Coronary artery (tissue), 2 donors: ENCODE results near the gene VPS16.

Source experiments
- DNase-seq: peaks from one replicate; pipeline ENCODE4 v3.0.0-alpha.2; 2017; ENCODE audit warnings: low spot score
- H3K27ac ChIP-seq, 2 donors: fragments of 200-600 bp; sonication (generic); one replicate each; pipeline ENCODE4 v1.5.1; 2016 to 2019
- H3K4me3 ChIP-seq: fragments of 200-600 bp; sonication (generic); 2 replicates; pipeline ENCODE4 v1.5.1; 2016; ENCODE audit warnings: mild to moderate bottlenecking, moderate library complexity
- CTCF ChIP-seq: fragments of 200-600 bp; sonication (generic); IDR thresholded peaks from one replicate; pipeline ENCODE4 v1.5.1; 2019; ENCODE audit warnings: antibody characterized with exemption

Gene VPS16

GRCh38 chr20:2816583-2817340, 23.8 kb upstream of the VPS16 start:
- H3K27ac ChIP-seq = no peak overlapping the region
- DNase-seq = peak; percentile 54
- no peak for TF ChIP-seq CTCF
- H3K4me3 ChIP-seq = no peak overlapping the region

- DNase-seq = peak; percentile 38
- H3K27ac ChIP-seq = no peak overlapping the region
- no peak overlapping the region for H3K4me3 ChIP-seq
- no peak for TF ChIP-seq CTCF
These were observed 23.2 kb upstream of the VPS16 start for GRCh38 chr20:2817341-2817726.

GRCh38 chr20:2817891-2818595, 22.5 kb upstream of the VPS16 start:
- no peak for TF ChIP-seq CTCF
- peak; percentile 57 for DNase-seq
- H3K27ac ChIP-seq = no peak overlapping the region
- H3K4me3 ChIP-seq = no peak overlapping the region

GRCh38 chr20:2820084-2820895, 20.3 kb upstream of the VPS16 start:
- no peak for TF ChIP-seq CTCF
- H3K4me3 ChIP-seq = peak overlapping the region; percentile 36
- no peak overlapping the region for H3K27ac ChIP-seq
- peak; percentile 64 for DNase-seq

GRCh38 chr20:2820896-2821869, 19.4 kb upstream of the VPS16 start:
- DNase-seq = peak; percentile 69
- Histone ChIP-seq H3K4me3 (peak overlapping the region; percentile 36), H3K27ac (no peak overlapping the region)
- no peak for TF ChIP-seq CTCF

GRCh38 chr20:2822073-2822472, 18.5 kb upstream of the VPS16 start:
- TF ChIP-seq CTCF = no peak
- H3K4me3 ChIP-seq = no peak overlapping the region
- no peak overlapping the region for H3K27ac ChIP-seq
- peak; percentile 62 for DNase-seq
